SK-N-SH treated with all-trans-retinoic acid at 6 μM for 48 hours (cell line): ENCODE data around the gene SETDB1.

ENCODE experiments used
- ATAC-seq: fragments of 200-7000 bp; cut with Tn5 transposase; 3 replicates; pipeline ENCODE4 v1.9.1; 2020; ENCODE audit warnings: mild to moderate bottlenecking, moderate library complexity
- BACH2 ChIP-seq: fragments of 250-450 bp; sonication (Bioruptor Pico); IDR thresholded peaks from 2 replicates; pipeline ENCODE4 v1.9.0; 2021; ENCODE audit warnings: mild to moderate bottlenecking, borderline replicate concordance
- CSDC2 ChIP-seq: fragments of 250-450 bp; sonication (Bioruptor Pico); IDR thresholded peaks from 2 replicates; pipeline ENCODE4 v1.5.0; 2020; ENCODE audit warnings: mild to moderate bottlenecking, moderate library complexity
- ESRRG ChIP-seq: fragments of 250-450 bp; sonication (Bioruptor Pico); IDR thresholded peaks from 2 replicates; pipeline ENCODE4 v1.6.1; 2021; ENCODE audit warnings: mild to moderate bottlenecking
- GLIS3 ChIP-seq: fragments of 250-450 bp; sonication (Bioruptor Pico); IDR thresholded peaks from 2 replicates; pipeline ENCODE4 v1.5.0; 2020; ENCODE audit warnings: mild to moderate bottlenecking, moderate library complexity
- ISL1 ChIP-seq: fragments of 250-450 bp; sonication (Bioruptor Pico); IDR thresholded peaks from 2 replicates; pipeline ENCODE4 v2.1.2; 2022; ENCODE audit warnings: mild to moderate bottlenecking, moderate library complexity
- OSR1 ChIP-seq: fragments of 250-450 bp; sonication (Bioruptor Pico); IDR thresholded peaks from 2 replicates; pipeline ENCODE4 v1.8.0; 2022; ENCODE audit warnings: moderate library complexity, mild to moderate bottlenecking, inconsistent platforms
- PPARA ChIP-seq: fragments of 250-450 bp; sonication (Bioruptor Pico); IDR thresholded peaks from 2 replicates; pipeline ENCODE4 v1.5.0; 2020; ENCODE audit warnings: mild to moderate bottlenecking, borderline replicate concordance
- SNAI2 ChIP-seq: fragments of 250-450 bp; sonication (Bioruptor Pico); IDR thresholded peaks from 2 replicates; pipeline ENCODE4 v1.5.0; 2020; ENCODE audit warnings: mild to moderate bottlenecking, moderate library complexity
- ZC3H10 ChIP-seq: fragments of 250-450 bp; sonication (Bioruptor Pico); IDR thresholded peaks from 2 replicates; pipeline ENCODE4 v1.5.1; 2021; ENCODE audit warnings: mild to moderate bottlenecking, moderate library complexity
- ZFP30 ChIP-seq: fragments of 450-650 bp; formaldehyde crosslinking; IDR thresholded peaks from 2 replicates; pipeline ENCODE4 v1.5.0; 2022; ENCODE audit warnings: mild to moderate bottlenecking, moderate library complexity
- ZNF565 ChIP-seq: fragments of 450-650 bp; formaldehyde crosslinking; conservative IDR thresholded peaks from 2 replicates; pipeline ENCODE4 v1.5.0; 2020; ENCODE audit warnings: low read depth, mild to moderate bottlenecking, moderate library complexity
- ZNF70 ChIP-seq: fragments of 450-650 bp; formaldehyde crosslinking; IDR thresholded peaks from 2 replicates; pipeline ENCODE4 v1.5.0; 2020; ENCODE audit warnings: mild to moderate bottlenecking, moderate library complexity
- ZNF8 ChIP-seq: fragments of 450-650 bp; formaldehyde crosslinking; IDR thresholded peaks from 2 replicates; pipeline ENCODE4 v1.5.0; 2020; ENCODE audit warnings: mild to moderate bottlenecking, moderate library complexity
- TF ChIP-seq, protein P1 (sequence below): fragments of 250-450 bp; sonication (Bioruptor Pico); IDR thresholded peaks from 2 replicates; pipeline ENCODE4 v1.5.0; 2020; ENCODE audit warnings: mild to moderate bottlenecking, moderate library complexity
- TF ChIP-seq, protein P2 (sequence below): fragments of 250-450 bp; sonication (Bioruptor Pico); IDR thresholded peaks from 2 replicates; pipeline ENCODE4 v1.8.0; 2021; ENCODE audit warnings: low read depth, mild to moderate bottlenecking, moderate library complexity, borderline replicate concordance
- TF ChIP-seq, protein P3 (sequence below): fragments of 250-450 bp; sonication (Bioruptor Pico); IDR thresholded peaks from 2 replicates; pipeline ENCODE4 v1.5.1; 2021; ENCODE audit warnings: mild to moderate bottlenecking, moderate library complexity
- TF ChIP-seq, protein P4 (sequence below): fragments of 250-450 bp; sonication (Bioruptor Pico); IDR thresholded peaks from 2 replicates; pipeline ENCODE4 v1.5.1; 2020; ENCODE audit warnings: low read depth, mild to moderate bottlenecking, moderate library complexity

Gene SETDB1

DNA sequence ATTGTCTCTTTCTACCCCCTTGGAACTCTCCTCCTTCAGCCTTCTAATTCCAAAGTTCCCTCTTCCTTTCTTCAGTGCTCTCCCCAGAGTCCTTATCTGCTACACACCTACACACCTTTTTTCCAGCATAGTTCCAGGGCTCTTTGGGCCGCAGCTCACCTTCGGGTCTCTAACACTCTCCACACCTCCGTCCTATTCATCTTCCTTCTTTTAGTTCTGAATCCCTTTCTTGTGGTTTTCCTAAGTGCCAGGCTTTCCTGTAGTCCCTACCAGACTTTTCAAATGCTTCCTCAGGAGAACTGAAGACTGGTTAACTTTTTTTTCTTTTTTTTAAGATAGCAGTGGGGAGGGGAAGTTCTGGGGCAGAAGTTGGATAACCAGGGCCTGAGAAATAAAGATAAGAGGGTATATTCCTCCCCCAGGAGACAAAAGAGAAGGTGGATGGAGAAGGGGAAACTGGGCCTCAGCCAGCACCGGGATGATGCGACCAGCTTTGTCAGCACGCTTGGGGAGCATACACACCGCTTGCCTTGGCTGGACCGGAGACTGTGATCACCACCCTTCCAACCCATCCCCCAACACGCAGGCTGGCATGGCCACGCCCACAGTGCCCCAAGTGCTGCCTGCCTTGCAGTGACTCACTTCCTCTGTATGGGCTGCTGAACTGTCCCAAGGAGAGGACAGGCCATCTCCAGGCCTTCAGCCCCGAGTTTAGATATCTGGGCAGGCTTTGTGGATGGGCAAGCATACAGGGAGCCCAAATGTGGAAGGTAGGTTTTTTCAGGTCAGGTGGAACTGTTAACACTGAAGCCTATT is 50.9 kb downstream of the SETDB1 start:
- peak; percentile 51 for ATAC-seq

DNA sequence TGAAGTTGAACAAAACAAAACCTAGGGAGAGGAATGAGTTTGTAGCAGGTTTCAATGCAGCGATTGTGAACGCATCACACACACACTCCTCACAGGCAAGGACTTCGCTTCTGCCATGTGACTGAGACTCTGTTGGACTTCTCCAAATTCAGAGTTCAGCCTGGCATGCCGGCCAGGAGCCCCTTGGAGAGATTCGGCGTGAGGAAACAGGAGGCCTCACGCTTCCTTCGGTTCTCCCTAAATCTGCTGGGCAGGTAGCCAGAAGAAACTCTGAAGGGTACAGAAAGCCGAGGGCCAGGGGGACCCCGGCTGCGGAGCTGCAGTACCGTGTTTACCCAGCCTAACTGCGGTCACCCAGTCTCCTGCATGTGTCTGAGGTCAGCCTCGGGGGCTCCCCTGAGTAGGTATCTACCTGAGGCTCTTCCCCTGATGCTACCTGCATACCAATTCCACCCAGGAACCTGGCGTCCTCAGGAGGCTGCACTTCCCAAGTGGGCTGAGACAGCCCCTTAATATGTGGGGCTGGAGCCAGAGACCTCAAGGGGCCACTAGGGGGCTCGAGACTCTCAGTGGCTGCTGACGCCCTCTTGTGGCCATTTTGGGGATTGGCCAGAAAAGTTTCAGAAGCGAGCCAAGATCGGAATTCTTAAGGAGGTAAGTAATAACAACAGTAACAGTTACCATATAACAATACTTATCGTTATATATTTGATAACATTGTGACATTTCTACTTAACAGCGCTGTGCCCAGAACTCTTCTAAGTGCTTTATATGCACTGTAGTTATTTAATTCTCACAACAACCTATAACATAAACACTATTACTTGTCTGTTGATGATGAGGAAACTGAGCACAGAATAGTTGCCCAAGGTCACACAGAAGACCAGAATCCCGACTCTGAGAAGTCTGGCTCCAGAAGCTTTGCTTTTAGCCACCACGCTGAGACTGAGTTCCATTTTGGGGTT is 53.2 kb downstream of the SETDB1 start:
- TF ChIP-seq, protein P1, sequence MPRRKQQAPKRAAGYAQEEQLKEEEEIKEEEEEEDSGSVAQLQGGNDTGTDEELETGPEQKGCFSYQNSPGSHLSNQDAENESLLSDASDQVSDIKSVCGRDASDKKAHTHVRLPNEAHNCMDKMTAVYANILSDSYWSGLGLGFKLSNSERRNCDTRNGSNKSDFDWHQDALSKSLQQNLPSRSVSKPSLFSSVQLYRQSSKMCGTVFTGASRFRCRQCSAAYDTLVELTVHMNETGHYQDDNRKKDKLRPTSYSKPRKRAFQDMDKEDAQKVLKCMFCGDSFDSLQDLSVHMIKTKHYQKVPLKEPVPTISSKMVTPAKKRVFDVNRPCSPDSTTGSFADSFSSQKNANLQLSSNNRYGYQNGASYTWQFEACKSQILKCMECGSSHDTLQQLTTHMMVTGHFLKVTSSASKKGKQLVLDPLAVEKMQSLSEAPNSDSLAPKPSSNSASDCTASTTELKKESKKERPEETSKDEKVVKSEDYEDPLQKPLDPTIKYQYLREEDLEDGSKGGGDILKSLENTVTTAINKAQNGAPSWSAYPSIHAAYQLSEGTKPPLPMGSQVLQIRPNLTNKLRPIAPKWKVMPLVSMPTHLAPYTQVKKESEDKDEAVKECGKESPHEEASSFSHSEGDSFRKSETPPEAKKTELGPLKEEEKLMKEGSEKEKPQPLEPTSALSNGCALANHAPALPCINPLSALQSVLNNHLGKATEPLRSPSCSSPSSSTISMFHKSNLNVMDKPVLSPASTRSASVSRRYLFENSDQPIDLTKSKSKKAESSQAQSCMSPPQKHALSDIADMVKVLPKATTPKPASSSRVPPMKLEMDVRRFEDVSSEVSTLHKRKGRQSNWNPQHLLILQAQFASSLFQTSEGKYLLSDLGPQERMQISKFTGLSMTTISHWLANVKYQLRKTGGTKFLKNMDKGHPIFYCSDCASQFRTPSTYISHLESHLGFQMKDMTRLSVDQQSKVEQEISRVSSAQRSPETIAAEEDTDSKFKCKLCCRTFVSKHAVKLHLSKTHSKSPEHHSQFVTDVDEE (CRISPR knock-in tag) = no peak
- no peak for TF ChIP-seq ISL1
- TF ChIP-seq ZC3H10 (CRISPR knock-in tag) = no peak
- no peak for TF ChIP-seq GLIS3
- no peak for TF ChIP-seq OSR1 (CRISPR knock-in tag)
- TF ChIP-seq, protein P2, sequence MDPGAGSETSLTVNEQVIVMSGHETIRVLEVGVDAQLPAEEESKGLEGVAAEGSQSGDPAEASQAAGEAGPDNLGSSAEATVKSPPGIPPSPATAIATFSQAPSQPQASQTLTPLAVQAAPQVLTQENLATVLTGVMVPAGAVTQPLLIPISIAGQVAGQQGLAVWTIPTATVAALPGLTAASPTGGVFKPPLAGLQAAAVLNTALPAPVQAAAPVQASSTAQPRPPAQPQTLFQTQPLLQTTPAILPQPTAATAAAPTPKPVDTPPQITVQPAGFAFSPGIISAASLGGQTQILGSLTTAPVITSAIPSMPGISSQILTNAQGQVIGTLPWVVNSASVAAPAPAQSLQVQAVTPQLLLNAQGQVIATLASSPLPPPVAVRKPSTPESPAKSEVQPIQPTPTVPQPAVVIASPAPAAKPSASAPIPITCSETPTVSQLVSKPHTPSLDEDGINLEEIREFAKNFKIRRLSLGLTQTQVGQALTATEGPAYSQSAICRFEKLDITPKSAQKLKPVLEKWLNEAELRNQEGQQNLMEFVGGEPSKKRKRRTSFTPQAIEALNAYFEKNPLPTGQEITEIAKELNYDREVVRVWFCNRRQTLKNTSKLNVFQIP (CRISPR knock-in tag) = no peak
- no peak for TF ChIP-seq ZNF8 (CRISPR knock-in tag)
- TF ChIP-seq, all 23 proteins: peak for 0
- ATAC-seq = peak; percentile 67

More for the DNA sequence above, 50.9 kb downstream of the SETDB1 start:
- TF ChIP-seq ZC3H10 (CRISPR knock-in tag) = no peak
- no peak for TF ChIP-seq ZNF565 (CRISPR knock-in tag)
- TF ChIP-seq CSDC2 (CRISPR knock-in tag) = no peak
- TF ChIP-seq BACH2 (CRISPR knock-in tag) = no peak
- TF ChIP-seq OSR1 (CRISPR knock-in tag) = 0 out of 2 replicates have a peak, but pooled peaks have one; percentile 77
- TF ChIP-seq, protein P3, sequence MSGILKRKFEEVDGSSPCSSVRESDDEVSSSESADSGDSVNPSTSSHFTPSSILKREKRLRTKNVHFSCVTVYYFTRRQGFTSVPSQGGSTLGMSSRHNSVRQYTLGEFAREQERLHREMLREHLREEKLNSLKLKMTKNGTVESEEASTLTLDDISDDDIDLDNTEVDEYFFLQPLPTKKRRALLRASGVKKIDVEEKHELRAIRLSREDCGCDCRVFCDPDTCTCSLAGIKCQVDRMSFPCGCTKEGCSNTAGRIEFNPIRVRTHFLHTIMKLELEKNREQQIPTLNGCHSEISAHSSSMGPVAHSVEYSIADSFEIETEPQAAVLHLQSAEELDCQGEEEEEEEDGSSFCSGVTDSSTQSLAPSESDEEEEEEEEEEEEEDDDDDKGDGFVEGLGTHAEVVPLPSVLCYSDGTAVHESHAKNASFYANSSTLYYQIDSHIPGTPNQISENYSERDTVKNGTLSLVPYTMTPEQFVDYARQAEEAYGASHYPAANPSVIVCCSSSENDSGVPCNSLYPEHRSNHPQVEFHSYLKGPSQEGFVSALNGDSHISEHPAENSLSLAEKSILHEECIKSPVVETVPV = no peak
- TF ChIP-seq, protein P1 (CRISPR knock-in tag) = no peak
- no peak for TF ChIP-seq ZNF8 (CRISPR knock-in tag)
- no peak for TF ChIP-seq ZNF70 (CRISPR knock-in tag)

DNA sequence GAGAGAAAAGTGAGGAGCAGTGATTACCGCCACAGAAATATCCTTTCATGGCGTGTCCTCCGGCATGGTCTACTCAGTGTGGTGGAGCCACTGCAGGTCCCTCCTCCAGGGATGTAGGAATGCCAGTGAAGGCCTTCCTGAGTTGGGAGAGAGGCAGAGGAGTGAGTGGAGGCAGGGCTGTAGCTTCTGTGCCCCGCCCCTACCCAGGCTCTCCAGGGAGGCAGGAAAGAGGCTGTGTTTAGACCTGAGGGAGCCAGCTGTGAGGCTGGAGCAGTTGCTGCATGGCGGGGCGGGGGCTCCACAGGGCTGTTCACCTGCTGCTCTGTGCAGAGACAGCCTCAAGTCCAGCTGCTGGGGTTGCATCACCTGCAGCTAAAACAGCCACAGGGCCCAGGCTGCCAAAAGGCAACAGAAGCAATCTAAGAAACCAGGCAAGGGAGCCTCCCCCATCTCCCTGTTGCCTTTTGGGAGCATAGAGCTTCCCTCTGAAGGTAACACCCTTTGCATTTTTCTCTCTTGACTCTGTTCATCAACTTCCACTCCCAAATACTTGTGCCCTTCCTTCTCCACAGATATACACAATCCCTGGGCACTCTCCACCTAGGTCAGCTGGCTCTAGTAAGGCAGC is 55.1 kb downstream of the SETDB1 start:
- ATAC-seq = peak; percentile 5; the same call in 2 of the 3 replicates
- TF ChIP-seq ESRRG (CRISPR knock-in tag) = no peak
- TF ChIP-seq, protein P4, sequence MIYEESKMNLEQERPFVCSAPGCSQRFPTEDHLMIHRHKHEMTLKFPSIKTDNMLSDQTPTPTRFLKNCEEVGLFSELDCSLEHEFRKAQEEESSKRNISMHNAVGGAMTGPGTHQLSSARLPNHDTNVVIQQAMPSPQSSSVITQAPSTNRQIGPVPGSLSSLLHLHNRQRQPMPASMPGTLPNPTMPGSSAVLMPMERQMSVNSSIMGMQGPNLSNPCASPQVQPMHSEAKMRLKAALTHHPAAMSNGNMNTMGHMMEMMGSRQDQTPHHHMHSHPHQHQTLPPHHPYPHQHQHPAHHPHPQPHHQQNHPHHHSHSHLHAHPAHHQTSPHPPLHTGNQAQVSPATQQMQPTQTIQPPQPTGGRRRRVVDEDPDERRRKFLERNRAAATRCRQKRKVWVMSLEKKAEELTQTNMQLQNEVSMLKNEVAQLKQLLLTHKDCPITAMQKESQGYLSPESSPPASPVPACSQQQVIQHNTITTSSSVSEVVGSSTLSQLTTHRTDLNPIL = no peak
- TF ChIP-seq, protein P3 = no peak
- TF ChIP-seq, protein P2 (CRISPR knock-in tag) = no peak
- TF ChIP-seq ISL1 = no peak
- no peak for TF ChIP-seq ZFP30
- no peak for TF ChIP-seq CSDC2 (CRISPR knock-in tag)
- TF ChIP-seq SNAI2 (CRISPR knock-in tag) = no peak
- TF ChIP-seq GLIS3 = no peak
- TF ChIP-seq ZNF70 (CRISPR knock-in tag) = no peak
- TF ChIP-seq ZC3H10 (CRISPR knock-in tag) = no peak
- TF ChIP-seq PPARA (CRISPR knock-in tag) = no peak
